Stimulated activated CD4-positive, alpha-beta T cell treated with anti-CD3 and anti-CD28 coated beads, Interleukin-12 subunit alpha, Interleukin-12 subunit beta, amount 100 ng/mL, for 48 hours (primary cell): ENCODE results near the gene PLA2G3.
"Not testable (repeated sequence)": the region's sequence is repeated elsewhere in the genome, so short reads cannot be mapped to it uniquely, and the experiment has no call there.

Experiments used
- DNase-seq, 3 donors: peaks; one replicate each; pipeline ENCODE4 v3.0.0-alpha.2; 2020; ENCODE audit warnings: low read depth in 2 of 3, low spot score in 1 of 3

The PLA2G3 gene

GRCh38 chr22:31123292-31123602, 17.1 kb downstream of the PLA2G3 start:
- DNase-seq: no peak

GRCh38 chr22:31122532-31123291, 17.6 kb downstream of the PLA2G3 start, which contains the start of gene INPP5J:
Gene INPP5J (plus strand): TSS chr22:31122966. CDS start chr22:31123015, 49 bp downstream.
- DNase-seq: no peak

GRCh38 chr22:31122196-31122531, 18.1 kb downstream of the PLA2G3 start:
- no peak for DNase-seq

GRCh38 chr22:31121403-31121802, 18.9 kb downstream of the PLA2G3 start:
- DNase-seq: no peak

- DNase-seq: no peak
These were observed 19.7 kb downstream of the PLA2G3 start for GRCh38 chr22:31120642-31121041.

GRCh38 chr22:31120230-31120629, 20.1 kb downstream of the PLA2G3 start:
- no peak for DNase-seq

- no peak for DNase-seq
These were observed 21.1 kb downstream of the PLA2G3 start for GRCh38 chr22:31119026-31119717.

GRCh38 chr22:31118046-31118820, 22.1 kb downstream of the PLA2G3 start:
- DNase-seq: no peak

- DNase-seq: not testable (repeated sequence)
These were observed 27.7 kb downstream of the PLA2G3 start for GRCh38 chr22:31112547-31113091.

- DNase-seq: no peak
These were observed 32.5 kb downstream of the PLA2G3 start for GRCh38 chr22:31107894-31108218.

- DNase-seq: peak; percentile 72 to 92 (median 82)
These were observed 33.0 kb downstream of the PLA2G3 start, which contains the start of gene SELENOM for GRCh38 chr22:31107178-31107893. Gene SELENOM (minus strand): TSS chr22:31107568. CDS start chr22:31107505, 63 bp downstream.

GRCh38 chr22:31106731-31107177, 33.6 kb downstream of the PLA2G3 start:
- DNase-seq: no peak

GRCh38 chr22:31106001-31106571, 34.2 kb downstream of the PLA2G3 start:
- no peak for DNase-seq

GRCh38 chr22:31105282-31105929, 34.9 kb downstream of the PLA2G3 start:
- no peak for DNase-seq

GRCh38 chr22:31104869-31105268, 35.4 kb downstream of the PLA2G3 start:
- no peak for DNase-seq

GRCh38 chr22:31103899-31104694, 36.2 kb downstream of the PLA2G3 start:
- no peak for DNase-seq

GRCh38 chr22:31103111-31103510, 37.2 kb downstream of the PLA2G3 start:
- DNase-seq: no peak

- no peak for DNase-seq
These were observed 37.7 kb downstream of the PLA2G3 start for GRCh38 chr22:31102441-31103081.
